H9 (cell line): ENCODE data around the gene TSPO. TPM values are rescaled to one million over a fixed set of nuclear protein-coding genes. Genes with fewer than 3 reads are reported as not detected.

Source experiments
- DNase-seq: peaks from one replicate; pipeline ENCODE4 v3.0.0-alpha.2; 2017
- H2AFZ ChIP-seq: one replicate; pipeline ENCODE4 v1.6.1; 2013; ENCODE audit warnings: mild to moderate bottlenecking, low read length, control low read depth, moderate library complexity
- H2AK5ac ChIP-seq: 2 replicates; pipeline ENCODE4 v1.6.1; 2013; ENCODE audit warnings: low read length, control low read depth, mixed read lengths; ENCODE audit not compliant: insufficient read length
- H2BK120ac ChIP-seq: one replicate; pipeline ENCODE4 v1.6.1; 2013; ENCODE audit warnings: low read depth, mild to moderate bottlenecking, low read length, control low read depth, inconsistent platforms; ENCODE audit not compliant: poor library complexity, severe bottlenecking
- H2BK12ac ChIP-seq: 2 replicates; pipeline ENCODE4 v1.6.1; 2013; ENCODE audit warnings: low read length, control low read depth, mixed read lengths, low read depth; ENCODE audit not compliant: insufficient read length
- H2BK15ac ChIP-seq: 2 replicates; pipeline ENCODE4 v1.6.1; 2013; ENCODE audit warnings: low read depth, low read length, control low read depth
- H2BK20ac ChIP-seq: one replicate; pipeline ENCODE4 v1.6.1; 2013; ENCODE audit warnings: low read depth, mild to moderate bottlenecking, low read length, control low read depth, inconsistent platforms; ENCODE audit not compliant: poor library complexity, severe bottlenecking
- H2BK5ac ChIP-seq: 2 replicates; pipeline ENCODE4 v1.6.1; 2013; ENCODE audit warnings: low read length, control low read depth, mixed read lengths; ENCODE audit not compliant: insufficient read length
- H3K14ac ChIP-seq: 2 replicates; pipeline ENCODE4 v1.6.1; 2013; ENCODE audit warnings: low read length, control low read depth; ENCODE audit not compliant: insufficient read depth
- H3K18ac ChIP-seq: 2 replicates; pipeline ENCODE4 v1.6.1; 2013; ENCODE audit warnings: low read depth, mild to moderate bottlenecking, mixed read lengths, low read length, control low read depth; ENCODE audit not compliant: insufficient read length
- H3K23ac ChIP-seq: 2 replicates; pipeline ENCODE4 v1.6.1; 2013; ENCODE audit warnings: low read length, control low read depth, mixed read lengths, low read depth; ENCODE audit not compliant: insufficient read length
- H3K23me2 ChIP-seq: 2 replicates; pipeline ENCODE4 v1.6.1; 2013; ENCODE audit warnings: low read depth, mild to moderate bottlenecking, mixed read lengths, low read length, control low read depth; ENCODE audit not compliant: insufficient read length, poor library complexity, severe bottlenecking
- H3K27ac ChIP-seq: 2 replicates; pipeline ENCODE4 v1.5.1; 2013; ENCODE audit warnings: low read length, control low read depth, mixed read lengths, low read depth; ENCODE audit not compliant: insufficient read length
- H3K27me3 ChIP-seq: 2 replicates; pipeline ENCODE4 v1.6.1; 2013; ENCODE audit warnings: low read length, control low read depth, inconsistent platforms; ENCODE audit not compliant: insufficient read depth
- H3K4ac ChIP-seq: 2 replicates; pipeline ENCODE4 v1.6.1; 2013; ENCODE audit warnings: low read depth, mild to moderate bottlenecking, control low read depth, inconsistent platforms, low read length, moderate library complexity
- H3K4me1 ChIP-seq: 2 replicates; pipeline ENCODE4 v1.6.1; 2013; ENCODE audit warnings: low read length, control low read depth, inconsistent platforms; ENCODE audit not compliant: insufficient read depth
- H3K4me2 ChIP-seq: 2 replicates; pipeline ENCODE4 v1.6.1; 2013; ENCODE audit warnings: low read length, control low read depth, mixed read lengths; ENCODE audit not compliant: insufficient read length, insufficient read depth
- H3K56ac ChIP-seq: 2 replicates; pipeline ENCODE4 v1.6.1; 2013; ENCODE audit warnings: low read depth, mild to moderate bottlenecking, mixed read lengths, low read length, control low read depth; ENCODE audit not compliant: insufficient read length
- H3K79me1 ChIP-seq: 2 replicates; pipeline ENCODE4 v1.6.1; 2013; ENCODE audit warnings: low read depth, mild to moderate bottlenecking, moderate library complexity, low read length, control low read depth, inconsistent platforms; ENCODE audit not compliant: insufficient read depth, poor library complexity, severe bottlenecking
- H3K79me2 ChIP-seq: 2 replicates; pipeline ENCODE4 v1.6.1; 2013; ENCODE audit warnings: low read length, control low read depth, inconsistent platforms; ENCODE audit not compliant: insufficient read depth
- H3K9ac ChIP-seq: 2 replicates; pipeline ENCODE4 v1.6.1; 2013; ENCODE audit warnings: low read length, control low read depth, mixed read lengths; ENCODE audit not compliant: insufficient read length; ENCODE audit errors: extremely low read depth
- H3K9me3 ChIP-seq: one replicate; pipeline ENCODE4 v1.6.1; 2013; ENCODE audit warnings: low read depth, low read length, inconsistent platforms; ENCODE audit not compliant: control insufficient read depth
- H3T11ph ChIP-seq: one replicate; pipeline ENCODE4 v1.6.1; 2013; ENCODE audit warnings: mild to moderate bottlenecking, low read length, control low read depth, inconsistent platforms
- H4K20me1 ChIP-seq: one replicate; pipeline ENCODE4 v1.6.1; 2013; ENCODE audit not compliant: control insufficient read depth, insufficient read length, insufficient read depth
- H4K5ac ChIP-seq: 2 replicates; pipeline ENCODE4 v1.6.1; 2013; ENCODE audit warnings: low read depth, mild to moderate bottlenecking, mixed read lengths, low read length, control low read depth; ENCODE audit not compliant: insufficient read length
- H4K8ac ChIP-seq: replicated peaks from 2 replicates; pipeline ENCODE4 v1.6.1; 2013; ENCODE audit warnings: low read length, control low read depth, mixed read lengths, low read depth; ENCODE audit not compliant: insufficient read length
- H4K91ac ChIP-seq: 2 replicates; pipeline ENCODE4 v1.6.1; 2013; ENCODE audit warnings: low read depth, mild to moderate bottlenecking, moderate library complexity, mixed read lengths, low read length, control low read depth; ENCODE audit not compliant: insufficient read length
- H3K27ac Mint-ChIP-seq, 3 experiments: 2 replicates in 2 of 3; 3 replicates in 1 of 3; pipeline ENCODE4 v1.8.0; 2020 to 2021; ENCODE audit warnings: mixed read lengths in 3 of 3, mild to moderate bottlenecking in 1 of 3, moderate library complexity in 1 of 3
- H3K27me3 Mint-ChIP-seq: 2 replicates; pipeline ENCODE4 v1.8.0; 2021; ENCODE audit warnings: low read depth, mild to moderate bottlenecking, moderate library complexity, mixed read lengths
- H3K36me3 Mint-ChIP-seq, 3 experiments: 2 replicates in 2 of 3; 3 replicates in 1 of 3; pipeline ENCODE4 v1.8.0; 2020 to 2021; ENCODE audit warnings: low read depth in 3 of 3, mixed read lengths in 3 of 3; ENCODE audit not compliant: insufficient read depth in 1 of 3
- H3K4me1 Mint-ChIP-seq, 2 experiments: 2 replicates each; pipeline ENCODE4 v1.8.0; 2020; ENCODE audit warnings: mixed read lengths in 2 of 2
- H3K4me3 Mint-ChIP-seq, 2 experiments: 2 replicates in 1 of 2; 3 replicates in 1 of 2; pipeline ENCODE4 v1.8.0; 2020 to 2021; ENCODE audit warnings: mild to moderate bottlenecking in 2 of 2, mixed read lengths in 2 of 2, moderate library complexity in 1 of 2
- H3K9me3 Mint-ChIP-seq, 2 experiments: 2 replicates in 1 of 2; 3 replicates in 1 of 2; pipeline ENCODE4 v1.8.0; 2020; ENCODE audit warnings: mild to moderate bottlenecking in 2 of 2, mixed read lengths in 2 of 2, moderate library complexity in 1 of 2
- WGBS: extraction: QIAGEN DNeasy Blood & Tissue Kit; methylation state at CpG from one replicate; pipeline ENCODE4 v1.1.7; 2013; ENCODE audit warnings: missing lambda C conversion rate, low lambda C conversion rate, mixed read lengths; ENCODE audit not compliant: insufficient read length; ENCODE audit errors: extremely low coverage; 5-methylcytosine and 5-hydroxymethylcytosine counted together
- total RNA-seq: library from RNA; stranded (reverse); gene quantifications from 2 replicates; pipeline ENCODE4 v1.2.1, GENCODE V29; 2021
- TF ChIP-seq, protein P1 (sequence below): fragments of 200-600 bp; sonication (generic); conservative IDR thresholded peaks from 3 replicates; pipeline ENCODE4 v1.8.0; 2021; ENCODE audit warnings: antibody characterized with exemption, mild to moderate bottlenecking

TSPO gene
- total RNA-seq, 1 experiment from 2014 or later = 14.8 TPM

DNA sequence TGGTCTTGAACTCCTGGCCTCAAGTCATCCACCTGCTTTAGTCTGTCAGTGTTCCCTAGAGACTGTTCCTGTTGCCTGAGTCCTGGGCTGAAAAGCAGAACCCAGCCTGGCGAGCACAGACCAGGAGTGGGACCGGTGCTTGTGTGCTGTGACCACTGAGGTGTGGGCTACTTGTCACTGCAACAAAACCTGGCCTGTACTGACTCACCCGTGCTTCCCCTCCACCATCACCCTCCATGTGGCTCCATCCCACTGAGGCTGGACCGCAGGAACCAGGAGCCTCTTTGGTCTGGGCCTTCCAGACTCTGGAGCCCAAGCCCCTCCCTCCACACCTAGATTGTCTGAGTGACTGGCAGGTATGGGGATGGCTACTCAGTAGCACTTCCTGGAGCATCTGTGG is 16.8 kb upstream of the TSPO start:
- no peak overlapping the region for H2AK5ac ChIP-seq
- H3K14ac ChIP-seq = no peak overlapping the region
- H3K4me2 ChIP-seq = no peak overlapping the region
- H3K9ac ChIP-seq = no peak overlapping the region
- H3K27me3 ChIP-seq = no peaks in the 10 kb centered on the region
- H4K5ac ChIP-seq = no peak overlapping the region
- H4K20me1 ChIP-seq = no peaks in the 10 kb centered on the region
- no peak overlapping the region for H2BK20ac ChIP-seq
- no peak for DNase-seq
- no peak overlapping the region for H2BK12ac ChIP-seq
- H2BK5ac ChIP-seq = no peak overlapping the region
- peaks cover 0 to 3% of the 10 kb centered on the region in 2 experiments; a peak in 2 of 4 replicates for H3K4me1 Mint-ChIP-seq
- no peak overlapping the region for H3K27ac Mint-ChIP-seq
- H3K9me3 ChIP-seq = no peaks in the 10 kb centered on the region
- no peaks in the 10 kb centered on the region for H3K9me3 Mint-ChIP-seq
- H2BK120ac ChIP-seq = no peak overlapping the region
- H3K27ac ChIP-seq = no peak overlapping the region
- H3K4ac ChIP-seq = no peak overlapping the region
- H3K79me1 ChIP-seq = no peaks in the 10 kb centered on the region
- H3K4me1 ChIP-seq = no peaks in the 10 kb centered on the region
- no peak overlapping the region for H3K23ac ChIP-seq
- H3K18ac ChIP-seq = no peak overlapping the region
- H4K91ac ChIP-seq = no peak overlapping the region
- no CpG with 5 or more reads among the region's 4 CpGs for WGBS
- H3T11ph ChIP-seq = no peak overlapping the region
- no peak overlapping the region for H2BK15ac ChIP-seq
- H3K27me3 Mint-ChIP-seq = no peaks in the 10 kb centered on the region
- H3K79me2 ChIP-seq = no peaks in the 10 kb centered on the region
- H2AFZ ChIP-seq = no peak overlapping the region
- H3K36me3 Mint-ChIP-seq = peaks cover 15 to 70% (median 63%) of the 10 kb centered on the region in 3 experiments; a peak in 6 of 7 replicates
- H3K23me2 ChIP-seq = no peaks in the 10 kb centered on the region
- no peak overlapping the region for H3K4me3 Mint-ChIP-seq
- H3K56ac ChIP-seq = no peak overlapping the region
- TF ChIP-seq, protein P1, sequence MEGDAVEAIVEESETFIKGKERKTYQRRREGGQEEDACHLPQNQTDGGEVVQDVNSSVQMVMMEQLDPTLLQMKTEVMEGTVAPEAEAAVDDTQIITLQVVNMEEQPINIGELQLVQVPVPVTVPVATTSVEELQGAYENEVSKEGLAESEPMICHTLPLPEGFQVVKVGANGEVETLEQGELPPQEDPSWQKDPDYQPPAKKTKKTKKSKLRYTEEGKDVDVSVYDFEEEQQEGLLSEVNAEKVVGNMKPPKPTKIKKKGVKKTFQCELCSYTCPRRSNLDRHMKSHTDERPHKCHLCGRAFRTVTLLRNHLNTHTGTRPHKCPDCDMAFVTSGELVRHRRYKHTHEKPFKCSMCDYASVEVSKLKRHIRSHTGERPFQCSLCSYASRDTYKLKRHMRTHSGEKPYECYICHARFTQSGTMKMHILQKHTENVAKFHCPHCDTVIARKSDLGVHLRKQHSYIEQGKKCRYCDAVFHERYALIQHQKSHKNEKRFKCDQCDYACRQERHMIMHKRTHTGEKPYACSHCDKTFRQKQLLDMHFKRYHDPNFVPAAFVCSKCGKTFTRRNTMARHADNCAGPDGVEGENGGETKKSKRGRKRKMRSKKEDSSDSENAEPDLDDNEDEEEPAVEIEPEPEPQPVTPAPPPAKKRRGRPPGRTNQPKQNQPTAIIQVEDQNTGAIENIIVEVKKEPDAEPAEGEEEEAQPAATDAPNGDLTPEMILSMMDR = no peak
- no peak overlapping the region for H4K8ac ChIP-seq
